Glutamatergic neuron (in vitro differentiated cells): ENCODE results near the gene PDE6A. TPM values are rescaled to one million over a fixed set of nuclear protein-coding genes. Genes with fewer than 3 reads are reported as not detected.

ENCODE experiments used
- DNase-seq: peaks from one replicate; pipeline ENCODE4 v3.0.0; 2022
- H3K27ac Mint-ChIP-seq: one replicate; pipeline ENCODE4 v1.8.0; 2020; ENCODE audit warnings: mild to moderate bottlenecking, mixed read lengths, inconsistent platforms; ENCODE audit not compliant: unreplicated experiment
- H3K27me3 Mint-ChIP-seq: one replicate; pipeline ENCODE4 v1.8.0; 2020; ENCODE audit warnings: mild to moderate bottlenecking, moderate library complexity, mixed read lengths, inconsistent platforms; ENCODE audit not compliant: unreplicated experiment
- H3K36me3 Mint-ChIP-seq: one replicate; pipeline ENCODE4 v1.8.0; 2020; ENCODE audit warnings: mild to moderate bottlenecking, mixed read lengths, inconsistent platforms; ENCODE audit not compliant: unreplicated experiment
- H3K4me1 Mint-ChIP-seq: one replicate; pipeline ENCODE4 v1.8.0; 2020; ENCODE audit warnings: mild to moderate bottlenecking, low read depth, mixed read lengths, inconsistent platforms; ENCODE audit not compliant: unreplicated experiment
- H3K4me3 Mint-ChIP-seq: one replicate; pipeline ENCODE4 v1.8.0; 2020; ENCODE audit warnings: mild to moderate bottlenecking, mixed read lengths, inconsistent platforms; ENCODE audit not compliant: unreplicated experiment
- H3K9me3 Mint-ChIP-seq: one replicate; pipeline ENCODE4 v1.8.0; 2020; ENCODE audit warnings: mild to moderate bottlenecking, moderate library complexity, mixed read lengths, inconsistent platforms; ENCODE audit not compliant: unreplicated experiment
- total RNA-seq: library from RNA; stranded (reverse); fragmentation: NEBNext Ultra II Directional; extraction: Animal tissue kit (Norgen Biotek cat#: 25700); gene quantifications from one replicate; pipeline ENCODE4 v1.2.1, GENCODE V29; 2021; ENCODE audit not compliant: unreplicated experiment
- TF ChIP-seq, protein P1 (sequence below): fragments of 200-600 bp; sonication (generic); IDR thresholded peaks from one replicate; pipeline ENCODE4 v1.5.0; 2021; ENCODE audit not compliant: partially characterized antibody, unreplicated experiment

The PDE6A gene
- total RNA-seq, 1 donor from 2014 or later, result not detected

DNA sequence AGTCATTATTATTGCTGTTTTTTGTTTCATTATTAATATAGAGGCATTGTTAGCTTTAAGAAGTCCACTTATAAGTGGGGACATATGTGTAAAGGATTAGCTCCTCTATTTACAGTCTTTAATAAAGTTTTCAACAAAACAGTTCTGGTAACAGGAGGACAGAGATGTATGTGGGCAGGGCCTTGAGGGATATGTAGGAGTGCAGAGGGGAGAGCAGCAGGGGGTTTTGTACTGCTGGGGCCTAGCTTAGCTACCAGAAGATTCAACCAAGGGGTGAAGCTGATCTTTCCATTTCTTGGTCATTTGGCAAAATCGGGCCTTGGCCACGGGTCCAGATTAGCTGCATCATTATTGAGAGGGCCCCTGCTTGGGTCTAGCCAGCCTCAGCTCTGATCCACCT, 124.6 kb downstream of the PDE6A start:
- Mint-ChIP-seq H3K4me3 (no peak overlapping the region), H3K27me3 (peaks cover 4% of the 10 kb centered on the region), H3K36me3 (no peaks in the 10 kb centered on the region), H3K9me3 (peaks cover 5% of the 10 kb centered on the region), H3K4me1 (peaks cover 52% of the 10 kb centered on the region), H3K27ac (no peak overlapping the region)
- TF ChIP-seq, protein P1, sequence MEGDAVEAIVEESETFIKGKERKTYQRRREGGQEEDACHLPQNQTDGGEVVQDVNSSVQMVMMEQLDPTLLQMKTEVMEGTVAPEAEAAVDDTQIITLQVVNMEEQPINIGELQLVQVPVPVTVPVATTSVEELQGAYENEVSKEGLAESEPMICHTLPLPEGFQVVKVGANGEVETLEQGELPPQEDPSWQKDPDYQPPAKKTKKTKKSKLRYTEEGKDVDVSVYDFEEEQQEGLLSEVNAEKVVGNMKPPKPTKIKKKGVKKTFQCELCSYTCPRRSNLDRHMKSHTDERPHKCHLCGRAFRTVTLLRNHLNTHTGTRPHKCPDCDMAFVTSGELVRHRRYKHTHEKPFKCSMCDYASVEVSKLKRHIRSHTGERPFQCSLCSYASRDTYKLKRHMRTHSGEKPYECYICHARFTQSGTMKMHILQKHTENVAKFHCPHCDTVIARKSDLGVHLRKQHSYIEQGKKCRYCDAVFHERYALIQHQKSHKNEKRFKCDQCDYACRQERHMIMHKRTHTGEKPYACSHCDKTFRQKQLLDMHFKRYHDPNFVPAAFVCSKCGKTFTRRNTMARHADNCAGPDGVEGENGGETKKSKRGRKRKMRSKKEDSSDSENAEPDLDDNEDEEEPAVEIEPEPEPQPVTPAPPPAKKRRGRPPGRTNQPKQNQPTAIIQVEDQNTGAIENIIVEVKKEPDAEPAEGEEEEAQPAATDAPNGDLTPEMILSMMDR, result no peak
- DNase-seq, result no peak

DNA sequence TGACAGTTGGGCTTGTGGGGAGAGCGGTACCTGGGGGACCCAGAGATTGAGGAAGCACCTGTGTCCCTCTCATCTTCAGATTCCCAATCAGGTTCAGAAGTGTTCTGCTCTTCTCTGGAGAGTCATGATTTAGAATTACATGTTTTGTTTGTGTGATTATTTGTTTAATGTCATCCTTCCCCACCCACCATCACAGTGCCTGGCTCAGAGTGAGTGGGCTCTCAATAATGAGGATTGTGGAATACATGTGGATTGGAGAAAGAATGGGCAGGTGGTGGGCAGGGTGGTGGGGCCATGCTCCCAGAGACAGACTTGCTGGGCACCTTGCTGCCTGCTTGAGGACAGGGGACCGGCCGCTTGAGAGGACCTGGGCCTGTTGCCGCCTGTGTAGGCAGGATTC, 126.5 kb downstream of the PDE6A start:
- H3K36me3 Mint-ChIP-seq, result no peaks in the 10 kb centered on the region

DNA sequence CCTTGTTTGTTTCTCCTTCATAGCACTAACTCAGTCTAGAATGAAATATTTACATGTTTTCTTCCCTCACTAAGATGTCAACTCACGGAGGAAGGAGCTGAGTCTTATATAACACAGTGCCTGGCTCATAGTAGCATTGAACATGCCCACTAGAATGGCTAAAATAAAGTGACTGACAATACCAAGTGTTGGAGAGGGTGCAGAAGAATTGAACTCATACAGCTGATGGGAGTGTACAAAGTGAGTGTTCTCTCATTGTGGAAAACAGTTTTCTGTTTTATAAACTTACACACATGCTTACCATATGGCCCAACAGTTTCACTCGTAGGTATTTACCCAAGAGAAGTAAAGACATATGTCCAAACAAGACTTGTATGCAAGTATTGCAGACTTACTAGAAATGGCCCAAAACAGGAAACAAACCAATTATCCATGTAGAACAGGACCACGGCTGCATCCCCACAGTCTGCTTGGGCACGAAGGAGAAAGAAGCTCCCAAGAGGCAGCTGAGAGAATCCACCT, 127.0 kb downstream of the PDE6A start:
- Mint-ChIP-seq H3K27ac (peak overlapping the region; percentile 60), H3K36me3 (no peaks in the 10 kb centered on the region), H3K9me3 (peaks cover 5% of the 10 kb centered on the region), H3K4me3 (no peak overlapping the region), H3K27me3 (peaks cover 4% of the 10 kb centered on the region), H3K4me1 (peaks cover 39% of the 10 kb centered on the region)
- DNase-seq, result no peak
- TF ChIP-seq, protein P1, result no peak

More for the DNA sequence above, 126.5 kb downstream of the PDE6A start:
- Mint-ChIP-seq H3K4me3 (peak overlapping the region; percentile 34), H3K27me3 (peaks cover 4% of the 10 kb centered on the region), H3K4me1 (peaks cover 40% of the 10 kb centered on the region), H3K27ac (peak overlapping the region; percentile 48), H3K9me3 (peaks cover 5% of the 10 kb centered on the region)
- TF ChIP-seq, protein P1, result no peak
- DNase-seq, result no peak

DNA sequence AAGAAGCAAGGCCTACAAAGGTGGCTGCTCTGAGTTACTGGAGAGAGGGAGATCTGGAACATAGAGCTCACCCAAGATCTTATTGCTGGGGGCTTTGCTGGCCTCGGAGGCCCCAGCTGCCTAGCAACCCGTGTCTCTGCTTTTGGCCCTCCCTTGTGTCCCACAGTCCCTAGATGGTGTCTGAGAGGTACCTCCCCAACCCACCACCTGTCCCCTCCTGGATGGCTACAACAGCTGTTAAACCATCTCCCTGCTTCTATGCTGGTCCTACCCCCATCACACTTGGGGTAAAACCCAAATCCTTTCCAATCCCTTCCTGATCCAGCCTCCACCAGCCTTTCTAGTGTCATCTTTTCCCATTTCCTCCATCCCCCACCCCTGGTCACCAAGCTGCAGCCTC, 127.9 kb downstream of the PDE6A start:
- peaks cover 5% of the 10 kb centered on the region for H3K9me3 Mint-ChIP-seq
- no peak for DNase-seq

DNA sequence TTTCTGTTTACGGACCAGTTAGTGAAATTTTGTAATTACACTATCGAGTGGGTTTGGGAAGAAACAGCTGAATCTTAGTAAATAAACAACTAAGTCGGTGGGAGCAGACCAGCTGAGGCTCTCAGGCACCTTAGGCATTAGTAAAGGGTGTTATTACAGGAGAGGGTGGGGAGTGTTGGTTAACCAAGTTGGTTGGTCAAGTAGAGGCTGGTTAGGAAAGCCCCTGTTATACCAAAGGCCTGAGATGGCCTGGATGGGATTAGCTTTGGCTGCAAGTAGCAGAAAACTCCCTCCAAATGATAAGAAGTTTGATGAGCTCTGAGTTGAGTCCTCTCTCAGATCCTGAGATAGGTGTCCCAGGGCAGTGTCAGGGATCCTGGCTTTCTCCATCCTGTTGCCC, 133.1 kb downstream of the PDE6A start:
- Mint-ChIP-seq H3K27me3 (peaks cover 4% of the 10 kb centered on the region), H3K4me1 (peaks cover 27% of the 10 kb centered on the region), H3K27ac (no peak overlapping the region), H3K36me3 (no peaks in the 10 kb centered on the region), H3K4me3 (no peak overlapping the region), H3K9me3 (peaks cover 1% of the 10 kb centered on the region)
- TF ChIP-seq, protein P1, result no peak
- DNase-seq, result no peak

More for the DNA sequence above, 127.9 kb downstream of the PDE6A start:
- peaks cover 4% of the 10 kb centered on the region for H3K27me3 Mint-ChIP-seq
- peaks cover 36% of the 10 kb centered on the region for H3K4me1 Mint-ChIP-seq
- no peaks in the 10 kb centered on the region for H3K36me3 Mint-ChIP-seq
- TF ChIP-seq, protein P1, result no peak
- H3K4me3 Mint-ChIP-seq, result peak overlapping the region; percentile 32
- H3K27ac Mint-ChIP-seq, result peak overlapping the region; percentile 60
